HepG2 (cell line): Measurements from ENCODE around the gene HARS2. TPM values are rescaled to one million over a fixed set of nuclear protein-coding genes. Genes with fewer than 3 reads are reported as not detected.
A peak's percentile ranks its signal among the peaks of the same experiment; 100 is the strongest.

ENCODE experiments used
- ATF7-NPFF ChIP-seq: sonication (generic); formaldehyde crosslinking; IDR thresholded peaks from 2 replicates; pipeline ENCODE4 v1.8.1; 2023; ENCODE audit warnings: mild to moderate bottlenecking, low read depth, missing genetic modification reagents, moderate library complexity
- DPF2 ChIP-seq: sonication (generic); formaldehyde crosslinking; IDR thresholded peaks from 2 replicates; pipeline ENCODE4 v1.4.0; 2020; ENCODE audit warnings: mild to moderate bottlenecking, low read depth, missing genetic modification reagents, borderline replicate concordance
- ESRRA ChIP-seq: sonication (generic); formaldehyde crosslinking; IDR thresholded peaks from 2 replicates; pipeline ENCODE4 v1.5.1; 2020; ENCODE audit warnings: mild to moderate bottlenecking, low read depth, missing genetic modification reagents
- GABPA ChIP-seq, 2 experiments: IDR thresholded peaks; 2 replicates each; pipeline ENCODE4 v1.6.1; 2011 to 2016; ENCODE audit warnings: low read depth in 2 of 2, low read length in 1 of 2, missing biosample characterization in 1 of 2, missing genetic modification characterization in 1 of 2
- HNF4A ChIP-seq: sonication (generic); formaldehyde crosslinking; IDR thresholded peaks from 2 replicates; pipeline ENCODE4 v1.4.0; 2020; ENCODE audit warnings: missing genetic modification reagents
- ISX ChIP-seq: sonication (generic); formaldehyde crosslinking; conservative IDR thresholded peaks from 2 replicates; pipeline ENCODE4 v1.5.0; 2020; ENCODE audit warnings: missing genetic modification reagents
- JUNB ChIP-seq: sonication (generic); formaldehyde crosslinking; IDR thresholded peaks from 2 replicates; pipeline ENCODE4 v1.8.0; 2022; ENCODE audit warnings: missing genetic modification reagents, mild to moderate bottlenecking, borderline replicate concordance
- MAFG ChIP-seq: sonication (generic); formaldehyde crosslinking; IDR thresholded peaks from 2 replicates; pipeline ENCODE4 v1.5.1; 2020; ENCODE audit warnings: mild to moderate bottlenecking, missing genetic modification reagents
- NFIC ChIP-seq: IDR thresholded peaks from 2 replicates; pipeline ENCODE4 v1.6.1; 2012; ENCODE audit warnings: mild to moderate bottlenecking, low read length, inconsistent platforms
- PHF21A ChIP-seq: sonication (generic); formaldehyde crosslinking; IDR thresholded peaks from 2 replicates; pipeline ENCODE4 v1.5.0; 2020; ENCODE audit warnings: mild to moderate bottlenecking, missing genetic modification reagents
- RXRA ChIP-seq: sonication (generic); formaldehyde crosslinking; IDR thresholded peaks from 2 replicates; pipeline ENCODE4 v1.5.1; 2020; ENCODE audit warnings: missing genetic modification reagents
- SCMH1 ChIP-seq: sonication (generic); formaldehyde crosslinking; IDR thresholded peaks from 2 replicates; pipeline ENCODE4 v1.9.0; 2021; ENCODE audit warnings: missing genetic modification reagents, mild to moderate bottlenecking, borderline replicate concordance
- SP1 ChIP-seq, 2 experiments: fragments of 450-650 bp in 1 of 2; sonication (generic) in 1 of 2; formaldehyde crosslinking in 1 of 2; IDR thresholded peaks; 2 replicates each; pipeline versions ENCODE4 v1.4.0 to v1.6.1; 2016 to 2020; ENCODE audit warnings: missing genetic modification reagents in 1 of 2
- TCF7 ChIP-seq: sonication (generic); IDR thresholded peaks from 2 replicates; pipeline ENCODE4 v1.6.1; 2016; ENCODE audit warnings: antibody characterized with exemption, low read depth
- ZBTB1 ChIP-seq: sonication (generic); formaldehyde crosslinking; IDR thresholded peaks from 2 replicates; pipeline ENCODE4 v1.4.0; 2020; ENCODE audit warnings: missing genetic modification reagents, borderline replicate concordance
- ZFAT ChIP-seq: sonication (generic); formaldehyde crosslinking; conservative IDR thresholded peaks from 2 replicates; pipeline ENCODE4 v1.8.1; 2023; ENCODE audit warnings: missing genetic modification reagents, inconsistent platforms
- ZFP36 ChIP-seq: fragments of 150-350 bp; IDR thresholded peaks from 2 replicates; pipeline ENCODE4 v1.6.1; 2018; ENCODE audit warnings: borderline replicate concordance, low read length, low read depth; ENCODE audit not compliant: partially characterized antibody
- ZNF557 ChIP-seq: sonication (generic); formaldehyde crosslinking; IDR thresholded peaks from 2 replicates; pipeline ENCODE4 v1.4.0; 2020; ENCODE audit warnings: missing genetic modification reagents
- ZNF570 ChIP-seq: sonication (generic); formaldehyde crosslinking; IDR thresholded peaks from 2 replicates; pipeline ENCODE4 v1.4.0; 2020; ENCODE audit warnings: mild to moderate bottlenecking, missing genetic modification reagents, borderline replicate concordance
- ZNF607 ChIP-seq: sonication (generic); formaldehyde crosslinking; IDR thresholded peaks from 2 replicates; pipeline ENCODE4 v1.5.1; 2020; ENCODE audit warnings: missing genetic modification reagents, mild to moderate bottlenecking, borderline replicate concordance
- ZNF652 ChIP-seq: IDR thresholded peaks from 2 replicates; pipeline ENCODE4 v1.6.1; 2016; ENCODE audit warnings: low read depth, borderline replicate concordance
- polyA plus RNA-seq, 8 experiments: library from polyadenylated mRNA; depleted of rRNA in 3 of 8; stranded (reverse) in 7 of 8; unstranded in 1 of 8; fragments of >200 nt; fragmentation: Illumina TruSeq in 4 of 8; extraction: Trizol in 4 of 8; gene quantifications; 2 replicates each; pipeline versions ENCODE4 v1.2.1 to v1.2.3, GENCODE V29; 2011 to 2016; ENCODE audit warnings: low read depth in 4 of 8, missing spikeins in 1 of 8, mixed read lengths in 1 of 8; ENCODE audit not compliant: insufficient read depth in 1 of 8
- total RNA-seq, 5 experiments: library from RNA; depleted of rRNA; stranded (reverse); fragments of >200 nt; fragmentation: Illumina TruSeq; extraction: Trizol; gene quantifications; 2 replicates each; pipeline ENCODE4 v1.2.3, GENCODE V29; 2016; ENCODE audit warnings: low read depth in 1 of 5
- TF ChIP-seq, protein P1 (sequence below): sonication (generic); formaldehyde crosslinking; IDR thresholded peaks from 2 replicates; pipeline ENCODE4 v1.5.0; 2020; ENCODE audit warnings: mild to moderate bottlenecking, missing genetic modification reagents, borderline replicate concordance
- TF ChIP-seq, protein P2 (sequence below): sonication (generic); formaldehyde crosslinking; IDR thresholded peaks from 2 replicates; pipeline ENCODE4 v1.4.0; 2020; ENCODE audit warnings: missing genetic modification reagents
- TF ChIP-seq, protein P3 (sequence below): sonication (generic); formaldehyde crosslinking; IDR thresholded peaks from 2 replicates; pipeline ENCODE4 v1.5.1; 2020; ENCODE audit warnings: missing genetic modification reagents, mild to moderate bottlenecking, borderline replicate concordance

The HARS2 gene
- total and polyA plus RNA-seq, 2 of the 13 experiments (the other 11 are each of a cell fraction or from before 2014, with no cell fraction given): 17.9 to 25.8 TPM

DNA sequence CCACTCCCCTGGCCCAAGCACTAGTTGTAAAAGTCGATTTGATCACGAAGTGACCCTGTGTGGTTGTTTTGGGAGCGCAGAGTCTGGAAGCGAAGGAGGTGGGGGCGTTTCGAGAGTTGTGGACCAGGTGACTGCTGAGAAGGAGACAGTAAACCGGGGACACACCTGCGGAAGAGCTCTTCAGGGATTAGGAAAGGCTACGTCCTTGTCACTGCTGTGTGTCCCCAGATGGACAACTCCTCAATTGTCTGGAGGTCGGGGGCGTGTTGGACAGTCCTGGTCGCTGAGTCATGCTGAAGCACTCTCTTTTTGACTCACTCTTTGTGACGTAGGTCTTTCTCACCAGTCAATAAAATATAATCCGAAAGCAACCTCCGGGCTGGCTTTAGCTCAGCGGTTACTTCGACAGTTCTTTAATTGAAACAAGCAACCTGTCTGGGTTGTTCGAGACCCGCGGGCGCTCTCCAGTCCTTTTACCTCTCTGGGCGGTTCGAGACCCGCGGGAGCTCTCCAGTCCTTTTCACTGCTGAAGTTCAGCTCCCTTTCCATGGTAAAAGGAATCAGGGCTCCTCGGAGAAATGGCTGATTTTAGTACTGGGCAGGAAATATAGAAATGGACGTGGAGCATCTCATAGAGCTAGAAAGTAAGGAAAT lies 19.8 kb downstream of the HARS2 start (continued):
- TF ChIP-seq, protein P1, sequence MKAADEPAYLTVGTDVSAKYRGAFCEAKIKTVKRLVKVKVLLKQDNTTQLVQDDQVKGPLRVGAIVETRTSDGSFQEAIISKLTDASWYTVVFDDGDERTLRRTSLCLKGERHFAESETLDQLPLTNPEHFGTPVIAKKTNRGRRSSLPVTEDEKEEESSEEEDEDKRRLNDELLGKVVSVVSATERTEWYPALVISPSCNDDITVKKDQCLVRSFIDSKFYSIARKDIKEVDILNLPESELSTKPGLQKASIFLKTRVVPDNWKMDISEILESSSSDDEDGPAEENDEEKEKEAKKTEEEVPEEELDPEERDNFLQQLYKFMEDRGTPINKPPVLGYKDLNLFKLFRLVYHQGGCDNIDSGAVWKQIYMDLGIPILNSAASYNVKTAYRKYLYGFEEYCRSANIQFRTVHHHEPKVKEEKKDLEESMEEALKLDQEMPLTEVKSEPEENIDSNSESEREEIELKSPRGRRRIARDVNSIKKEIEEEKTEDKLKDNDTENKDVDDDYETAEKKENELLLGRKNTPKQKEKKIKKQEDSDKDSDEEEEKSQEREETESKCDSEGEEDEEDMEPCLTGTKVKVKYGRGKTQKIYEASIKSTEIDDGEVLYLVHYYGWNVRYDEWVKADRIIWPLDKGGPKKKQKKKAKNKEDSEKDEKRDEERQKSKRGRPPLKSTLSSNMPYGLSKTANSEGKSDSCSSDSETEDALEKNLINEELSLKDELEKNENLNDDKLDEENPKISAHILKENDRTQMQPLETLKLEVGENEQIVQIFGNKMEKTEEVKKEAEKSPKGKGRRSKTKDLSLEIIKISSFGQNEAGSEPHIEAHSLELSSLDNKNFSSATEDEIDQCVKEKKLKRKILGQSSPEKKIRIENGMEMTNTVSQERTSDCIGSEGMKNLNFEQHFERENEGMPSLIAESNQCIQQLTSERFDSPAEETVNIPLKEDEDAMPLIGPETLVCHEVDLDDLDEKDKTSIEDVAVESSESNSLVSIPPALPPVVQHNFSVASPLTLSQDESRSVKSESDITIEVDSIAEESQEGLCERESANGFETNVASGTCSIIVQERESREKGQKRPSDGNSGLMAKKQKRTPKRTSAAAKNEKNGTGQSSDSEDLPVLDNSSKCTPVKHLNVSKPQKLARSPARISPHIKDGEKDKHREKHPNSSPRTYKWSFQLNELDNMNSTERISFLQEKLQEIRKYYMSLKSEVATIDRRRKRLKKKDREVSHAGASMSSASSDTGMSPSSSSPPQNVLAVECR: peak; percentile 84
- TF ChIP-seq ZFP36: peak; percentile 15
- TF ChIP-seq, protein P2, sequence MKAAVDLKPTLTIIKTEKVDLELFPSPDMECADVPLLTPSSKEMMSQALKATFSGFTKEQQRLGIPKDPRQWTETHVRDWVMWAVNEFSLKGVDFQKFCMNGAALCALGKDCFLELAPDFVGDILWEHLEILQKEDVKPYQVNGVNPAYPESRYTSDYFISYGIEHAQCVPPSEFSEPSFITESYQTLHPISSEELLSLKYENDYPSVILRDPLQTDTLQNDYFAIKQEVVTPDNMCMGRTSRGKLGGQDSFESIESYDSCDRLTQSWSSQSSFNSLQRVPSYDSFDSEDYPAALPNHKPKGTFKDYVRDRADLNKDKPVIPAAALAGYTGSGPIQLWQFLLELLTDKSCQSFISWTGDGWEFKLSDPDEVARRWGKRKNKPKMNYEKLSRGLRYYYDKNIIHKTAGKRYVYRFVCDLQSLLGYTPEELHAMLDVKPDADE (CRISPR knock-in tag): no peak
- peak; percentile 60 for TF ChIP-seq NFIC
- TF ChIP-seq DPF2: no peak
- peak; percentile 97 for TF ChIP-seq MAFG (CRISPR knock-in tag)
- no peak for TF ChIP-seq SP1 (IDR thresholded peaks at IDR 0.05)
- peak; percentile 29; the same call in 1 of the 2 replicates for TF ChIP-seq SP1 (CRISPR knock-in tag; IDR thresholded peaks at IDR 0.05)
- TF ChIP-seq ATF7-NPFF (CRISPR knock-in tag): peak; percentile 37; the same call in 1 of the 2 replicates
- peak; percentile 56; the same call in 1 of the 2 replicates for TF ChIP-seq PHF21A (CRISPR knock-in tag)
- TF ChIP-seq RXRA (CRISPR knock-in tag): peak; percentile 51; the same call in 1 of the 2 replicates
- TF ChIP-seq ZNF557 (CRISPR knock-in tag): 0 out of 2 replicates have a peak, but pooled peaks have one; percentile 77
- no peak for TF ChIP-seq ZFAT (CRISPR knock-in tag)
- no peak for TF ChIP-seq HNF4A (CRISPR knock-in tag)
- TF ChIP-seq JUNB (CRISPR knock-in tag): no peak
- TF ChIP-seq ISX (CRISPR knock-in tag): no peak
- TF ChIP-seq TCF7: no peak
- TF ChIP-seq ZNF607 (CRISPR knock-in tag): no peak; the same call in 1 of the 2 replicates
- TF ChIP-seq ESRRA (CRISPR knock-in tag): 0 out of 2 replicates have a peak, but pooled peaks have one; percentile 45
- TF ChIP-seq SCMH1: no peak
- no peak for TF ChIP-seq GABPA (IDR thresholded peaks at IDR 0.05; ENCODE audit: low read depth, low read length)
- no peak; the same call in none of the 2 replicates for TF ChIP-seq GABPA (CRISPR knock-in tag; IDR thresholded peaks at IDR 0.05; ENCODE audit: low read depth)
- TF ChIP-seq ZNF570 (CRISPR knock-in tag): no peak
- no peak for TF ChIP-seq ZBTB1 (CRISPR knock-in tag)
- TF ChIP-seq, protein P3, sequence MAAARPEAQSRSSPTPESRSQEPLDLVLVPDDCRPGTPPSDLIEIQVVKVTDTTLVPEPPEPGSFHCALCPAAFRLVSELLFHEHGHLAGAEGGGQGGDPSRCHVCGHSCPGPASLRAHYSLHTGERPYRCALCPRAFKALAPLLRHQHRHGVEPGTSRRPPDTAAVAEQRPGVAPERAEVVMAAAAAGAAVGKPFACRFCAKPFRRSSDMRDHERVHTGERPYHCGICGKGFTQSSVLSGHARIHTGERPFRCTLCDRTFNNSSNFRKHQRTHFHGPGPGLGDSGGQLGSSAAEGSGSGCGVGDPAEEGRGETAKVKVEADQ: no peak
- peak; percentile 31; the same call in 1 of the 2 replicates for TF ChIP-seq ZNF652 (CRISPR knock-in tag)
